ENCODE data around the gene TPK1. TPM values are rescaled to one million over a fixed set of nuclear protein-coding genes. Genes with fewer than 3 reads are reported as not detected.

Gene TPK1
- total and polyA plus RNA-seq, 9 donors: 3.0 to 4.9 (median 3.4) TPM

DNA sequence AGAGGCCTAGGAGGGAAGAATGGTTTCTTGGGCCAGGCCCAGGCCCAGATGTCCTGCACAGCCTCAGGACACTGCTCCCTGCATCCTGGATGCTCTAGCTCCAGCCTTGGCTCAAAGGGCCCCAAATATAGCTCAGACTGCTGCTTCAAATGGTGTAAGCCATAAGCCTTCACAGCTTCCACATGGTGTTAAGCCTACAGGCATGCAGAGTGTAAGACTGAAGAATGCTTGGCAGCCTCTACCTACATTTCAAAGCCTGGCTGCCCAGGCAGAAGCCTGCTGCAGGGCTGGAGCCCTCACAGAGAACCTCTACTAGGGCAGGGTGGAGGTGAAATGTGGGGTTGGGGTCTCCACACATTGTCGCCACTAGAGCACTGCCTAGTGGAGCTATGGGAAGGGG, 118.1 kb downstream of the TPK1 start:
- Histone ChIP-seq H3K4me3 (ENCODE audit: low read length) (no peak overlapping the region), H3K9me3 (replicated peaks; ENCODE audit: control insufficient read depth, low read depth, low read length) (no peaks in the 10 kb centered on the region), H3K36me3 (ENCODE audit: control insufficient read depth, insufficient read depth, low read length) (no peaks in the 10 kb centered on the region), H3K4me1 (ENCODE audit: control insufficient read depth, insufficient read depth, low read length) (no peaks in the 10 kb centered on the region), H3K27me3 (ENCODE audit: control insufficient read depth, insufficient read depth, low read length) (no peaks in the 10 kb centered on the region), H3K27ac (ENCODE audit: low read length) (no peak overlapping the region)
- WGBS (ENCODE audit: insufficient coverage): 83% methylated on average over 1 of the region's 1 CpG
- no peak for DNase-seq

DNA sequence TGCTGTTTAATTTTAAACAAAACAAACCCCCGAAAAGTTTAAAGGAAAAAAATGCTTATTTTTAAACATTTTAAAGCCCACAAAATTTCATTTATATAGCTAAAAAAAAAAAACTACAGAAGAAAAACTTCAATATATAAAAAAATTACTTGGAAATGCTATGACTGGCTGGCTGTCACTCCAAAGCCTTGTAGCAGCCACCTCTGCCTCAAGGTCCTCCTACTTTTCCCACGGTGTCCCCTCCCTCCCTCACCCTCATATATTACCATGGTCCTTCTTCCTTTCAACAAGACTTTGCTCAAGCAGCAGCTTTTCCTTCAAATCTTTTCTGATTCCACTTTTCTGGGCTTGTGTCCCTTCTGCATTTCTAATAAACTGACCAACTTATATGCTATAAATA, 122.0 kb downstream of the TPK1 start:
- DNase-seq: no peak
- 71% methylated on average over 1 of the region's 2 CpGs for WGBS (ENCODE audit: insufficient coverage)
- no peaks in the 10 kb centered on the region for H3K4me1 ChIP-seq (ENCODE audit: control insufficient read depth, insufficient read depth, low read length)
- no peak overlapping the region for H3K4me3 ChIP-seq (ENCODE audit: low read length)
- H3K9me3 ChIP-seq (replicated peaks; ENCODE audit: control insufficient read depth, low read depth, low read length): no peaks in the 10 kb centered on the region
- H3K36me3 ChIP-seq (ENCODE audit: control insufficient read depth, insufficient read depth, low read length): no peaks in the 10 kb centered on the region
- no peak overlapping the region for H3K27ac ChIP-seq (ENCODE audit: low read length)
- H3K27me3 ChIP-seq (ENCODE audit: control insufficient read depth, insufficient read depth, low read length): no peaks in the 10 kb centered on the region

DNA sequence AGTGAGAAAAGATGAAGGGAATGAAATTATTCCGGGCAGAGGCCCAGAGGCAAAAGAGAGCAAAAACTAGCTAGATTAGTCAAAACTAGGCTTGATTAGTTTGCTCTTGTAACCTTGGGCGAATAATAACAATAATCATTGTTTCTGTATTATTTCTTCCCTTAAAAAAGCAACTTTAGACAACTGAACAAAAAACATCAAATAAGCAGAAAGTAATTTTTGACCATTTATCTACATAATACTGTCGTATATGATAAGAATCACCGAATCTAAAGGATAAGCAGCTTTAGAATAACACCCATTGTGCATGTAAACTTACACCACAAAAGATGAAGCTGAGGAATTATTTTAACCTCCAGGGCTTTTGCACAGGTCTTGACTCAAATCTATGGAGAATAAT, 125.1 kb downstream of the TPK1 start:
- Histone ChIP-seq H3K27me3 (ENCODE audit: control insufficient read depth, insufficient read depth, low read length) (no peaks in the 10 kb centered on the region), H3K4me3 (ENCODE audit: low read length) (no peak overlapping the region), H3K9me3 (replicated peaks; ENCODE audit: control insufficient read depth, low read depth, low read length) (no peaks in the 10 kb centered on the region), H3K4me1 (ENCODE audit: control insufficient read depth, insufficient read depth, low read length) (no peaks in the 10 kb centered on the region), H3K27ac (ENCODE audit: low read length) (no peak overlapping the region), H3K36me3 (ENCODE audit: control insufficient read depth, insufficient read depth, low read length) (no peaks in the 10 kb centered on the region)
- no peak for DNase-seq
- WGBS (ENCODE audit: insufficient coverage): no CpG with 5 or more reads among the region's 4 CpGs

DNA sequence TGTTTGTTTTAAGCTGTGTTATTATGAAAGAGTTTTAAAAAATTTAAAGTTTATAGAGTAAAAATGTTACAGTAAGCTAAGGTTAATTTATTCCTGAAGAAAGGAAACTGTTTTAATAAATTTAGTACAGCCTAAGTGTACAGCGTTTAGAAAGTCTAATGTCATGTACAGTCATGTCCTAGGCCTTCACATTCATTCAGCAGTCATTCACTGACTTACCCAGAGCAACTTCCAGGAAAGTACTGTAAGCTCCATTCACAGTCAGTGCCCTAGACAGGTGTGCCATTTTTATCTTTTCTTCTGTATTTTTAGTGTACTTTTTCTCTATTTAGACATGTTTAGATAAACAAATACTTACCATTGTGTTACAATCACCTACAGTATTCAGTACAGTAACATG, 126.8 kb downstream of the TPK1 start:
- DNase-seq: no peak
- Histone ChIP-seq H3K27ac (ENCODE audit: low read length) (no peak overlapping the region), H3K9me3 (replicated peaks; ENCODE audit: control insufficient read depth, low read depth, low read length) (no peaks in the 10 kb centered on the region), H3K4me3 (ENCODE audit: low read length) (no peak overlapping the region), H3K4me1 (ENCODE audit: control insufficient read depth, insufficient read depth, low read length) (no peaks in the 10 kb centered on the region), H3K36me3 (ENCODE audit: control insufficient read depth, insufficient read depth, low read length) (no peaks in the 10 kb centered on the region), H3K27me3 (ENCODE audit: control insufficient read depth, insufficient read depth, low read length) (no peaks in the 10 kb centered on the region)
- no CpG with 5 or more reads among the region's 1 CpG for WGBS (ENCODE audit: insufficient coverage)

DNA sequence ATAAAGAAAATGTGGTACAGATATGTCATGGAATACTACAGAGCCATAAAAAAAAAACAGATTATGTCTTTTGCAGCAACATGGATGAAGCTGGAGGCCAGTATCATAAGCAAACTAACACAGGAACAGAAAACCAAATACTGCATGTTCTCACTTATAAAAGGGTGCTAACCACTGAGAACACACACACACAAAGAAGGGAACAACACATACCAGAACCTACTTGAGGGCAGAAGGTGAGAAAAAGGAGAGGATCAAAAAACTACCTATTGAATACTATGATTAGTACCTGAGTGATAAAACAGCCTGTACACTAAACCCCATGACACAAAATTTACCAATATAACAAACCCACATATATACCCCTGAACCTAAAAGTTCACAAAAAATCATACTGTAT, 144.6 kb downstream of the TPK1 start:
- Histone ChIP-seq H3K9me3 (replicated peaks; ENCODE audit: control insufficient read depth, low read depth, low read length) (no peaks in the 10 kb centered on the region), H3K27ac (ENCODE audit: low read length) (no peak overlapping the region), H3K4me1 (ENCODE audit: control insufficient read depth, insufficient read depth, low read length) (no peaks in the 10 kb centered on the region), H3K36me3 (ENCODE audit: control insufficient read depth, insufficient read depth, low read length) (no peaks in the 10 kb centered on the region), H3K27me3 (ENCODE audit: control insufficient read depth, insufficient read depth, low read length) (no peaks in the 10 kb centered on the region), H3K4me3 (ENCODE audit: low read length) (no peak overlapping the region)
- no peak for DNase-seq

DNA sequence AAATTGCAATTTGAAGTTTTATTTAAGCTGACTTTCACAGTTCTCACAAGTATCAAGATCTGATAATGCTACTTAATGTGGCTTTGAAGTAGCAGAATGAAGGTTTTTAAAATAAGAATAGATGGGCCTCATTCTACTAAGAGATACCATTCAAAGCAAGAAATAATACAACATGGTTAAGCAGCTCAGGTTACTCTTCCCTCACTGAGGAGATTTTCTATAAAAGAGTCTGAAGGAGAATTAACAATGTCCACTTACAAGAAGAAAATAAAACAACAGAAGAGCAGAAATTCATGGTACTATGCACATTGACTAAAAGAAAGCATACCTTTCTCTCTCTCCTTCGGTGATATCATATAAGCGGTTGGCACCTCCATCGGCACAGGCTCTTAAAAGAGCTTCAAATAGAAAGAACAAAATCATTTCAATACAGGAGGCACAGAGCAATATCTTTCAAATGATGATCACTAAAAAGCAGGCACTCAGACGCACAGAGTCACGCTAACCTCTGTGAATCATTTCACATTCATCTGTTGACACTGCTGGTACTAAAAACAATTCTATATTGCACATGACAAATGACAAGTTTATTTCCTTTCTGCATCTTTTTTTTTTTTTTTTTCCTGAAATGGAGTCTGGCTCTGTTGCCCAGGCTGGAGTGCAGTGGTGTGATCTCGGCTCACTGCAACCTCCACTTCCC, 153.1 kb downstream of the TPK1 start:
- H3K9me3 ChIP-seq (replicated peaks; ENCODE audit: control insufficient read depth, low read depth, low read length): no peaks in the 10 kb centered on the region
- 93% methylated on average over 5 of the region's 6 CpGs for WGBS (ENCODE audit: insufficient coverage)

DNA sequence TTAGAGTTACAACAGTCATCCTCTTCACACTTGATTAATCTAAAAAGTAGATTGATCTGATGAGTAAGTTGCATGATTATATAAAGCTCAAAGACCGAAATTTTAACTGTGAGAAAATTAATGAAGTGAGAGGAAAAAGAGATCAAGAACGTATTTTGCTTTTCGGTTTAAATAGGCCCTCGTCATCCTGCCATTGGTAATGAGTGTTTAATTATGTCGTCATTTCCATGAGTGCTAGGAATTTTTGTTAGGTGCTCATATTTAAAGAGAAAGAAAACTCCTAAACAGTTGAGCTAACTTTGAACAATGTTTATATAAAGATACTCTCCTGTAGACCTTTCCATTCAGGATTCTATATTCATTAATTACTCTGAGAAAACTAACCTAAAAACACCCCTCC, 159.4 kb downstream of the TPK1 start:
- Histone ChIP-seq H3K27ac (ENCODE audit: low read length) (no peak overlapping the region), H3K9me3 (replicated peaks; ENCODE audit: control insufficient read depth, low read depth, low read length) (no peaks in the 10 kb centered on the region), H3K36me3 (ENCODE audit: control insufficient read depth, insufficient read depth, low read length) (no peaks in the 10 kb centered on the region), H3K4me3 (ENCODE audit: low read length) (no peak overlapping the region), H3K27me3 (ENCODE audit: control insufficient read depth, insufficient read depth, low read length) (no peaks in the 10 kb centered on the region), H3K4me1 (ENCODE audit: control insufficient read depth, insufficient read depth, low read length) (no peaks in the 10 kb centered on the region)
- WGBS (ENCODE audit: insufficient coverage): 100% methylated on average over 1 of the region's 5 CpGs
- no peak for DNase-seq

More for the DNA sequence above, 153.1 kb downstream of the TPK1 start:
- no peaks in the 10 kb centered on the region for H3K36me3 ChIP-seq (ENCODE audit: control insufficient read depth, insufficient read depth, low read length)
- no peaks in the 10 kb centered on the region for H3K4me1 ChIP-seq (ENCODE audit: control insufficient read depth, insufficient read depth, low read length)
- no peak for DNase-seq
- H3K27me3 ChIP-seq (ENCODE audit: control insufficient read depth, insufficient read depth, low read length): no peaks in the 10 kb centered on the region
- no peak overlapping the region for H3K27ac ChIP-seq (ENCODE audit: low read length)
- H3K4me3 ChIP-seq (ENCODE audit: low read length): no peak overlapping the region

DNA sequence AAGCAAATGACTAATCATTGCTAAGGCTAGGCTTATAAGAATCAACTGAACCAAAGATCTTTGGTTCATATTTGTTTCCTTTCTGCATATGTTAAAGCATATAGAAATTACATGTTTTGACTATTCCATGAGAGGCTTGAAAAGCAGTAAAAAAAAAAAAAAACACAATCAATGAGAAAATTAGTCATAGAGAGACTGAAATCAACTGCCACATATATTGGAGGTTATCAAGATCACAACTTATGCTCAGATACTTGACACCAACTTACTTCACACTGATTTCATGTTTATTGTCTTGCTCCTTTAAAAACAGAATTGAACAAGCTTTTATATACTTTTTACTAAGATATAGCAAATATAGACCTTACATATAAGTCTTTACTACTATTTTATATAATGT, 161.3 kb downstream of the TPK1 start:
- H3K27ac ChIP-seq (ENCODE audit: low read length): no peak overlapping the region
- no peak overlapping the region for H3K4me3 ChIP-seq (ENCODE audit: low read length)
- H3K36me3 ChIP-seq (ENCODE audit: control insufficient read depth, insufficient read depth, low read length): no peaks in the 10 kb centered on the region
- no peak for DNase-seq
- no peaks in the 10 kb centered on the region for H3K9me3 ChIP-seq (replicated peaks; ENCODE audit: control insufficient read depth, low read depth, low read length)
- H3K27me3 ChIP-seq (ENCODE audit: control insufficient read depth, insufficient read depth, low read length): no peaks in the 10 kb centered on the region
- H3K4me1 ChIP-seq (ENCODE audit: control insufficient read depth, insufficient read depth, low read length): no peaks in the 10 kb centered on the region

DNA sequence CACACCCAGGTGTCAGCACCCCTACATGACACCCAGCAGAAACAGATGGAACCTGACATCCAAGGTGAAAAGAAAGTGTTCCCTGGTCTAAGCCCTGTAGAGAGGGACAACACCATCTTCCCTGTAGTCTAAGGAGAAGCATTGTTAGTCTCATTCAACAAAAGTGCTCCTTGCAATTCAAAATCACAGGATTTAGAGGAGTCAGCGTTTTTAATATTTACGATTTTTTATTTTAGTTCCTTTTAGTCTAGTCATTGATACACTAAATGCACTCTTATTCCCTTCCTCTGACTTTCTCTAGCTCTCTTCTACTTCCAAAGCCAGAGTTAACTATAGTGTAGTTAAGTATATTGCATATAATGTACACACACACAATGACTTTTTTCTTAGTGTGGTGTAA, 163.0 kb downstream of the TPK1 start:
- Histone ChIP-seq H3K27ac (ENCODE audit: low read length) (no peak overlapping the region), H3K9me3 (replicated peaks; ENCODE audit: control insufficient read depth, low read depth, low read length) (no peaks in the 10 kb centered on the region), H3K36me3 (ENCODE audit: control insufficient read depth, insufficient read depth, low read length) (no peaks in the 10 kb centered on the region), H3K4me1 (ENCODE audit: control insufficient read depth, insufficient read depth, low read length) (no peaks in the 10 kb centered on the region), H3K27me3 (ENCODE audit: control insufficient read depth, insufficient read depth, low read length) (no peaks in the 10 kb centered on the region), H3K4me3 (ENCODE audit: low read length) (no peak overlapping the region)
- no CpG with 5 or more reads among the region's 2 CpGs for WGBS (ENCODE audit: insufficient coverage)
- DNase-seq: no peak

DNA sequence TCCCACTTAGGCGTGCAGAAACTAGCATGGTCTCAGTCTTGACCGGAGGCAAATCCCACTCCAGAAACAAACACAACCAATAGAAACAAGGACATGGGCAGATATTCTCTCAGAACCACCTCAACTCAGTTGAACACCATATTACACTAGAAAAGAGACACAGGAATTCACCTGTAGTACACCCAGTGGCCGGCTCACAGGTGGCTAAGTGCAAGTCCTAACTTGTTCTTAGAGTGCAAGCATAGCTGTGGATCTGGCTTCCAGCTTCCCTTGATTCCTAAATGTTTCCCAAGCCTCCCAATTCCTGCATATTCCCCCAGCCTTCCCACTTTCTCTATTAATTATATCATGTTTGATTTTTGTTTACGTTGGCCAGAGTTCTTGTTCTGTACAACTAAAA, 164.4 kb downstream of the TPK1 start:
- Histone ChIP-seq H3K4me3 (ENCODE audit: low read length) (no peak overlapping the region), H3K9me3 (replicated peaks; ENCODE audit: control insufficient read depth, low read depth, low read length) (no peaks in the 10 kb centered on the region), H3K27ac (ENCODE audit: low read length) (no peak overlapping the region), H3K4me1 (ENCODE audit: control insufficient read depth, insufficient read depth, low read length) (no peaks in the 10 kb centered on the region), H3K36me3 (ENCODE audit: control insufficient read depth, insufficient read depth, low read length) (no peaks in the 10 kb centered on the region), H3K27me3 (ENCODE audit: control insufficient read depth, insufficient read depth, low read length) (no peaks in the 10 kb centered on the region)
- DNase-seq: no peak
- 83% methylated on average over 1 of the region's 4 CpGs for WGBS (ENCODE audit: insufficient coverage)

DNA sequence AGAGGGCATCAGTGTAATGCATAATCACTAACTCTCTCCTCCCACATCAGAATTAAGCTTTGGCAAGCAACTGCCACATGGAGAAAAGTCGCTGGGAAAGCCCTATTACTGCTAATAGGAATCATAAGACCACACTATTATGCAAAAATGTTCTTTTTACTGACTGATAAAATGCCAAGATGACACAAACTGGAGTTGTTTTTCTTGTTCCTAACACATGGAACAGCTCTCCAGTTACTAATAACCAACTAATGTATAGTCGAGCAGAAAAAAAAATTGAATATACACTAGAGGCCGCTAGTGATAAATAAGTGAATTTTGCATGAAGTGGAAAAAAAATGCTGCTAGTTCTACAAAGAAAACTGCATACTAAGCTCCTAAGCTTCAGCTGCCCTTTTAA, 165.6 kb downstream of the TPK1 start:
- DNase-seq: peak; percentile 64
- no peaks in the 10 kb centered on the region for H3K4me1 ChIP-seq (ENCODE audit: control insufficient read depth, insufficient read depth, low read length)
- H3K27me3 ChIP-seq (ENCODE audit: control insufficient read depth, insufficient read depth, low read length): no peaks in the 10 kb centered on the region
- H3K36me3 ChIP-seq (ENCODE audit: control insufficient read depth, insufficient read depth, low read length): no peaks in the 10 kb centered on the region
- no CpG with 5 or more reads among the region's 3 CpGs for WGBS (ENCODE audit: insufficient coverage)
- H3K4me3 ChIP-seq (ENCODE audit: low read length): no peak overlapping the region
- H3K9me3 ChIP-seq (replicated peaks; ENCODE audit: control insufficient read depth, low read depth, low read length): no peaks in the 10 kb centered on the region
- no peak overlapping the region for H3K27ac ChIP-seq (ENCODE audit: low read length)

All from muscle of leg (tissue), 11 donors.